Mesodermal cell (in vitro differentiated cells): ENCODE results near the gene KAT6B.
"Not testable (repeated sequence)": the region's sequence is repeated elsewhere in the genome, so short reads cannot be mapped to it uniquely, and the experiment has no call there.

Experiments used
- H3K27ac ChIP-seq: 2 replicates; pipeline ENCODE4 v1.7.0; 2013; ENCODE audit warnings: mild to moderate bottlenecking, low read depth, low read length, moderate library complexity; ENCODE audit not compliant: severe bottlenecking
- H3K36me3 ChIP-seq: 2 replicates; pipeline ENCODE4 v1.7.1; 2013; ENCODE audit warnings: mild to moderate bottlenecking, low read length, moderate library complexity; ENCODE audit not compliant: control insufficient read depth, insufficient read depth
- H3K4me1 ChIP-seq: one replicate; pipeline ENCODE4 v1.7.1; 2013; ENCODE audit warnings: mild to moderate bottlenecking, low read length; ENCODE audit not compliant: insufficient read depth, control insufficient read depth, poor library complexity, severe bottlenecking
- H3K4me3 ChIP-seq: 2 replicates; pipeline ENCODE4 v1.7.0; 2013; ENCODE audit warnings: low read length, control low read depth, mild to moderate bottlenecking; ENCODE audit not compliant: insufficient read depth, poor library complexity, severe bottlenecking; ENCODE audit errors: extremely low read depth
- H3K9me3 ChIP-seq: 2 replicates; pipeline ENCODE4 v1.7.1; 2013; ENCODE audit warnings: mild to moderate bottlenecking, low read length, moderate library complexity; ENCODE audit not compliant: control insufficient read depth
- WGBS, 2 experiments: methylation state at CpG; one replicate each; pipeline ENCODE4 v1.1.5; 2013; ENCODE audit warnings: missing lambda C conversion rate in 2 of 2; ENCODE audit not compliant: insufficient coverage in 2 of 2; 5-methylcytosine and 5-hydroxymethylcytosine counted together

The KAT6B gene

DNA sequence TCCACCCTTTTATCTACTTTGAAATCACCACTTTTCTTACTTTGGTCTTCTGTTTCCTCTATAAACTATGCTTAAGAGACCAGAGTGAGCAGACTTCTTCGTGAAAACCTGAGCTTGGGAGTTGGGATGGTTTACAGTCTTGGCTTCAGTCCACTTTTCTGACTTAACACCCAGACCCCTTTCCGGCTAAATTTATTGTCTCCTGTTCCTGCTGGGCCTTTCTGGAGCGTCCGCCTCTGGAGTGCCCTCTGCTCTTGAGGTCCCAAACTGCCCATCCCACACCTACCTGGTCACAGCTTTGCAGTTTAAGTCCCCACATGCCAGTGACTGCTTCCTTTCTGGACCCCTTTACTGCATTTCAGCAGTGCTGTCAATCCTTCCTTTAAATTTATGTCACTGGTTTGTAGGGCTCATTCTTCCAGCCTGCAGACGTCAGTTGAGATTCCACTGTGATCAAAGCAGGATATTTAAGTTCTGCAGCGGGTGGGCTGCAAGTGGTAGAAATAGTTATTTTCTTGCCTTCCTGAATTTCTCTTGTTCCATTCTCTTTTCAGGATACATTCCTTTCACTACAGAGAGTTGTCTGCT lies 80.3 kb downstream of the KAT6B start:
- Histone ChIP-seq H3K9me3 (no peaks in the 10 kb centered on the region), H3K4me3 (no peak overlapping the region), H3K4me1 (no peaks in the 10 kb centered on the region), H3K36me3 (no peaks in the 10 kb centered on the region), H3K27ac (no peak overlapping the region)
- 95 to 97% methylated on average over 3 of the region's 6 CpGs for WGBS, 2 experiments

DNA sequence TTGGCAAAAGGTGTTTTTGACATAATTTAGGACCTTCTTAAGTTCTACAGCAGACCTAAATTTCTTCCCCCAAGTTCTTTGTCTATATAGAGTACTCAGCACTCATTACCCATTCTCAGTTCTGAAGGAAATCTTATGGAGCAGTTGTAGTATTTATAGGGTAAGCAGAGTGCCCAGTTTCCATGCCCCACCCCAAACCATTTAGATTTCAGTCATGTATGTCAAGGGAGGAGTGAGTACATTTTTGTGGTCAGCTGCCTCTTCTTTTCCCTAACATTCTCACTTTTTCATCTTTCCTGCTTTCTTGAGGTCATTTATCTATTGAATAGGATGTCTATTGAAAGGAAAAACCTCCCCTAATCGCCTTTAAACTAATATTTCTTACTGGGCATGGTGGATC lies 83.3 kb downstream of the KAT6B start:
- Histone ChIP-seq H3K9me3 (no peaks in the 10 kb centered on the region), H3K4me1 (no peaks in the 10 kb centered on the region), H3K27ac (no peak overlapping the region), H3K36me3 (no peaks in the 10 kb centered on the region), H3K4me3 (no peak overlapping the region)
- WGBS, 2 experiments, result no CpG with 5 or more reads among the region's 1 CpG

DNA sequence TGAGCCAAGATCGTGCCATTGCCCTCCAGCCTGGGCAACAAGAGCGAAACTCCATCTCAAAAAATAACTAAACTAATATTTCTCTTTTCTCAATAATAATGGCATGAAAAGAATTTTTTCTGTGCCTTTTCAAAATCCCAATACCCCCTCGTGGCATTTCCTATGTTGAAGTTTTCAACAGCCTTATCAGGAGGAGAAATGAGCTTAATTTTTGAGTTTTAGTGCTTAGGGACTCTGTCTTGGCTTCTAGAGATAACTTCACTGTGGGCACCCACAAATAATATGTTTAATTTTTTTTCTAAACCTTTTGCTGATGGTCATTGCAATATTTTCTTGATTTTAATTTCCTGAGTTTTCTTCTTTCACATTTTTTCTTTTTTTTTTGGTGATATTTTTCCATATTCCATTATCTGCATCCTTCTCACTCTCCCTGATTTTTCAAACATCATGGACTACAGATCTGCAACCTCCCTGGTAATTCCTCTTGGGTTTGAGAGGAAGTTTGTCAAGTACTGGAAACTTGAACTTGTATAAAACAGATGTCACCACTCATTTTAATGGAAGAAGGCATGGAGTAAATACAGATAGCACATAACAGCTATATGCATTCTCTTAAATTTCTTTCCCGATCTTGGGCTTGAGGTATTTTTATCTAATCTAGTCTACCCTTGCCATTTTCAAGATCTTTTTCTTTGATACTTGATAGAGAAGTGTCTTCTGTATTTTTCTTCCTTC lies 84.0 kb downstream of the KAT6B start:
- no peaks in the 10 kb centered on the region for H3K4me1 ChIP-seq

DNA sequence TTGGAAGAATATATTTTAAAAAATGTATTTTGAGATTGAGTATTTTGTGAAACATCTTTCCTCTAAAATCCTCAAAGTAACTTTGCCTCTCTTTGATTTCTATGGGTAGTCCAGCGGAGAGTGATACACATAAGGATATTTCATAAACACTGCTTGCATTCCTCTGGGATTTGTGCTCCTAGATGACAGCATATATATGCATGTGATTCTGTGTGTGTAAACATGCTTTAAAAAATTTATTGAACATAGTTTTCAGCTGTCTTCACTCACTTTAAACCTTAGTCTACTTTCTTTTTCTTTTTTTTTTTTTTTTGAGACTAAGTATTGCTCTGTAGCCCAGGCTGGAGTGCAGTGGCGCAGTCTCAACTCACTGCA lies 84.6 kb downstream of the KAT6B start:
- Histone ChIP-seq H3K9me3 (no peaks in the 10 kb centered on the region), H3K4me1 (no peaks in the 10 kb centered on the region), H3K27ac (no peak overlapping the region), H3K4me3 (no peak overlapping the region), H3K36me3 (no peaks in the 10 kb centered on the region)
- no CpG with 5 or more reads among the region's 2 CpGs for whole genome bisulfite sequencing, 2 experiments

More for the DNA sequence above, 84.0 kb downstream of the KAT6B start:
- no CpG with 5 or more reads among the region's 4 CpGs for WGBS, 2 experiments
- no peaks in the 10 kb centered on the region for H3K9me3 ChIP-seq
- H3K36me3 ChIP-seq, result no peaks in the 10 kb centered on the region
- H3K4me3 ChIP-seq, result no peak overlapping the region
- H3K27ac ChIP-seq, result no peak overlapping the region

DNA sequence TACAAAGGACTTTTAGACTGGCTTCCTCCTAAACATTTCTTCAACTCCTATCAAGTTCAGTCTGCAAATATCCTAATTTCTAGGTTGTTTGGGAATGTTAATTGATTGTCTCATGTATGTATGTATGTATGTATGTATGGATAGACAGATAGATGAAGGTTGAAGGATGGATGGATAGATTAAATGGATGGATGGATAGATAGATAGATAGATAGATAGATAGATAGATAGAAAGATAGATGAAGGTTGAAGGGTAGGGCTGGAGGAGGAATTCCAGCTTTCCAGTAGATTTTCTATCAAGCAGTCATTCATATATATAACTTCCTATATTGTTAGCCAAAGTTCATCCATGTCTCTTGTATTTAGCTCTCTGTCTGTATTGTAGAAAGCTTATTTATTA lies 85.8 kb downstream of the KAT6B start:
- Histone ChIP-seq H3K27ac (no peak overlapping the region), H3K4me1 (no peaks in the 10 kb centered on the region)

DNA sequence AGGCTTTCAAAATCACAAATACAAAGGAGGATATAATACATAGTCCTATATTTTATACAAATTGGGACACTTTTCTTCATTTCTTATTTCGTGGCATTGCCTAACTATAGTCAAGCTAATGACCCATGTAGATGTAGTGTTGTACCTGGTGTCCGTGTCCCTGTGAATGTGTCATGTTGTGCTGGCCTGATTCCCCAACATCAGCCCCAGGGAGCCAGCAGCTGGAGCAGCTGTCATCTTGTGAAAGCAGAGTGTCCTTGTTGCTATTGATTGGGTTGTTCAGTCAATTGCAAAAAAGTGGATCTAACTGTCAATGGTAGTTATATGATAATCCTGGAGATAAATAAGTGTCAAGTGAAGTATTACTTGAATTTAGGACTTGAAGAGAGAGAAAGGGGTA lies 86.3 kb downstream of the KAT6B start:
- Histone ChIP-seq H3K4me1 (no peaks in the 10 kb centered on the region), H3K9me3 (no peaks in the 10 kb centered on the region), H3K27ac (no peak overlapping the region), H3K4me3 (no peak overlapping the region), H3K36me3 (no peaks in the 10 kb centered on the region)
- WGBS, 2 experiments, result 100% methylated on average over 1 of the region's 2 CpGs

More for the DNA sequence above, 85.8 kb downstream of the KAT6B start:
- Histone ChIP-seq H3K9me3 (no peaks in the 10 kb centered on the region), H3K36me3 (no peaks in the 10 kb centered on the region), H3K4me3 (no peak overlapping the region)

DNA sequence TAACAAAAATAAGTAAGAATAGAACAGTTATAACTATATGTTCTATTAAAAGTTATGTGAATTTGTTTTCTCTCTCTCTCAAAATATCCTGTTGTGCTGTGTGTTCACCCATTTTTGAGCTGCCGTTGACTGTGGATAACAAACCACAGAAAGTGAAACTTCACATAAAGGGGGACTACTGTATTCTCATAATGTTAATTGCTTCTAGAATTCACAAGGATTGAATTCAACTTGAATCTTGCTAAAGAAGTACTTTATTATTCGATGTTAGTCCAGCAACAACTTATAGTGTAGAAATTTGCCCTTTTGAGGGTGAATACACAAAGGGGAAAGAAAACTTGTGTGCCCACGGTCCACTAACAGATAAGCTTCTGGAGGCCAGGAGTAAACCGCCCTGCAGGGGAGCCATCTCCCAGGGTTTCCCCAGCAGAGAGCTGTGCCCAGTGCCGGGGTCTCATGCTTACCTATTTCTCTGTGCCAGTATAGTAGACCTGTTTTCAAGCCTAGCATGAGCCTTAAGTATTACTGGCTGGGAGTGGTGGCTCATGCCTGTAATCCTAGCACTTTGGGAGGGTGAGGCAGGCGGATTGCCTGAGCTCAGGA lies 87.1 kb downstream of the KAT6B start:
- 88 to 90% methylated on average over 3 to 4 of the region's 6 CpGs for WGBS, 2 experiments
- no peaks in the 10 kb centered on the region for H3K4me1 ChIP-seq
- H3K9me3 ChIP-seq, result no peaks in the 10 kb centered on the region
- H3K4me3 ChIP-seq, result no peak overlapping the region
- no peaks in the 10 kb centered on the region for H3K36me3 ChIP-seq
- no peak overlapping the region for H3K27ac ChIP-seq

DNA sequence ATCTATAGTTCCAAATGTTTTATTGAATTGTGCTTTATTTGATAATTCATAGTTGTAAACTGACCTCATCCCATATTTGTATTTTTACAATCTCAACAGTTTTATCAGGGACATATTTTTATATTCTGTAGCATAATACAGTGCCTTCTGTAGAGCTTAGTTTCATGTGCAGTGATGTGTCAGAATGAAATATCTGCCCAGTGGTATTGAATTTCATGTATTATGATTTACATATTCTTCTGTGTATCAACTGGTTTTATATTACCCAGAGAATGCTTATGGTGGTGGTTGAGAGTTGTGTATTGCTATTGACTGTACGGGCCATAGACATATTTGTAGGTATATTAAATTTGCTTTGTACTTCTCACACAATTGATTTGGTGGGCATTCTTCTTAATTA lies 89.9 kb downstream of the KAT6B start:
- Histone ChIP-seq H3K36me3 (no peaks in the 10 kb centered on the region), H3K4me1 (no peaks in the 10 kb centered on the region), H3K4me3 (no peak overlapping the region), H3K9me3 (no peaks in the 10 kb centered on the region), H3K27ac (no peak overlapping the region)
- no CpG with 5 or more reads among the region's 1 CpG for WGBS, 2 experiments

DNA sequence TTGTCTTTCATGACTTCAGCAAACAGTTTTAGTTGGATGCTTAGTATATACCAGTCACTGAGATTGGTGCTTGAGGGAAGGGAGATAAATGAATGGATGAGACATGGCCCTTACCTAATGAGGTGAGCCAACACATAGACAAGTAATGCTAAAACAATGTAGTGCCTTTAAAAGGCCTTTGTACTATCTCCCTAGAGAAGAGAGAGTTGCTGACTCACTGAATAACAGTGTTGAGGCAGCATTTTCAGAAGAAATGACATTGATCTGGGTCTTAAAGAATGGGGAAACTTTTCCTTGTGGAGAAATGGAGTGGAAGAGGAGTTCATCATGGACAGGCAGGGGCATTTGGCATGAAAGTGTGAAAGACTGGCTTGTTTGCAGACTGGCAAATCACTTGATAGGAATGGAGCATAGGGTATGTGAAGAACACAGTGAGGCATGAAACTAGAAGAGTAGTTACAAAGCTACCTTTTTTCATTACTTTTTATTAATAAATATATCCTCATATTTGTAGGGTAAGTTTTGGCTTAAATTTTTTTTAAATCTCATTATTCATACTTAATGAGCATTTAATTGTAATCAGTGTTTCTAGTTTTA lies 91.2 kb downstream of the KAT6B start:
- Histone ChIP-seq H3K4me1 (peaks cover 5% of the 10 kb centered on the region), H3K9me3 (no peaks in the 10 kb centered on the region), H3K4me3 (no peak overlapping the region), H3K27ac (peak overlapping the region; percentile 7), H3K36me3 (no peaks in the 10 kb centered on the region)

DNA sequence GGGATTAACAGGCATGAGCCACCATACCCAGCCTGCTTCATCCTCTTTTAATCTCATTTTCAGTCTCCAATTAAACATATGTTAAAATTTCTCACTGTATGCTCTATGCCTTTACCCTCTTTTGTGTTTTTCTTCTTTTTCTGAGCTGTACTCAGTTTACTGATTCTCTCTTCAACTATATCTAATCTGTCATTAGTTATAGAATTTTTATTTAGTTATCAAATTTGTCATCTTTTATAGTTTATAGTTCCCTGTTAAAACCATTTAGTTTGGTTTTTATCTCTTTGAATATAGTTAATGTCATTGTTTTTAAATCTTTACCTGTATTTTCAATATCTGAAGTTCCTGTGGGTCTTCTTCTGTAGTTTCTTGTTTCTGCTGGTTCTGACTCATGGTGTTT lies 93.3 kb downstream of the KAT6B start:
- Histone ChIP-seq H3K27ac (no peak overlapping the region), H3K4me3 (no peak overlapping the region), H3K36me3 (no peaks in the 10 kb centered on the region), H3K4me1 (peaks cover 16% of the 10 kb centered on the region), H3K9me3 (no peaks in the 10 kb centered on the region)

DNA sequence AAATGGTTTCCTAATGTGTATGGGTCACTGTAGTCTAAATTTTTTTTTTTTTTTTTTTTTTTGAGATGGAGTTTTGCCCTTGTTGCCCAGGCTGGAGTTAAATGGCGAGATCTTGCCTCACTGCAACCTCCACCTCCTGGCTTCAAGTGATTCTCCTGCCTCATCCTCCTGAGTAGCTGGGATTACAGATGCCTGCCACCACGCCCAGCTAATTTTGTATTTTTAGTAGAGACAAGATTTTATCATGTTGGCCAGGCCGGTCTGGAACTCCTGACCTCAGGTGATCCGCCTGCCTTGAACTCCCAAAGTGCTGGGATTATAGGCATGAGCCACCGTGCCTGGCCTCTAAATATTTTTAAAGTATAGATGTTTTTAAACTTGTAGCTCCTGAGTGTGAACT lies 94.7 kb downstream of the KAT6B start:
- not testable (repeated sequence) for H3K27ac ChIP-seq, H3K9me3 ChIP-seq
- WGBS, 2 experiments, result 97 to 100% methylated on average over 4 of the region's 5 CpGs

More for the DNA sequence above, 94.7 kb downstream of the KAT6B start:
- not testable (repeated sequence) for H3K36me3 ChIP-seq, H3K4me3 ChIP-seq
- H3K4me1 ChIP-seq, result peaks cover 18% of the 10 kb centered on the region
